HPDE6-E6E7 (cell line): ENCODE data around the gene STRA6.
"Not testable (repeated sequence)": the region's sequence is repeated elsewhere in the genome, so short reads cannot be mapped to it uniquely, and the experiment has no call there.

Experiments used
- DNase-seq: peaks from one replicate; pipeline ENCODE4 v3.0.0; 2011; ENCODE audit warnings: missing footprints; ENCODE audit errors: extremely low spot score

STRA6 gene

DNA sequence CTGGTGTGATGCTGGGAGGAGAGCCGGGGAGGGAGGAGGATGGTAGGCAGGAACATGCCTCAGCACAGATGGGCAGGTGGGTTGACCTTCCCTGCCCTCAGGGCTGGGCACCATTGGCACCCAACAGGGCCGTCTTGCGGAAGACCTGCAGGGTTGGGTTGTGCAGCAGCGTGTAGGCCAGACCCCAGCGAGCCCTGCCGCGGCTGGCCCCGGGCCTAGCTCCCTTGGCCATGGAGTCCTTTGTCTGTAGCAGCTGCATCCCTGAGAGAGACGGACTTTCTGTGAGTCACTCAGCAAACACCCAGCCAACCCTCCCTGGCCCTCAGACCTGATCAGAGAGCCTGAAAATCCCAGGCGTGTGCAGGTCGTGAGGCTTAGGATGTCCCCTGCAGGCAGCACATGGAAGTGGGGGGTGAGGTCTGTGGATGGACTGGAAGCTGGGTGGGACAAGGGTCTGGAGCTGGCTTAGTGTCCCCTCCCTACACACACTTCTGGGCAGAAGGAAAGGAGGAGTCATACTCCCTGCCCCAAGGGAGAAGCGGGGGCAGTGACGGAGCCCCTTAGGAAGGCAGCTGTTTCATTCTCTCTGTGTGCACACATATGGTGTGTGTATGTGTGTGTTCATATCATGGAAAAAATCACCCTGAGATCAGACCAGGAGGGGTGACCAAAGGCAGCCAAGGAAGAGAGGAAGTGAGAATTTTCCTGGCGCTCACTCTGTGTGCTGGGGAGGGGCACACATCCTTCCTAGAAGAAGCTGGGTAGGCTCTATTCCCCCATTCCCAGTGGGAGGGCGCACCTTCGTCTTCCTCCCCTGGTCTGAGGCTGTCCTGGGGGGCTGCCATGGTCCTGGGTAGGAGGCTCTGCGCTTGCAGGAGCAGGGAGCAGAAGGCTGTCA lies 22.4 kb downstream of the STRA6 start:
- no peak for DNase-seq

DNA sequence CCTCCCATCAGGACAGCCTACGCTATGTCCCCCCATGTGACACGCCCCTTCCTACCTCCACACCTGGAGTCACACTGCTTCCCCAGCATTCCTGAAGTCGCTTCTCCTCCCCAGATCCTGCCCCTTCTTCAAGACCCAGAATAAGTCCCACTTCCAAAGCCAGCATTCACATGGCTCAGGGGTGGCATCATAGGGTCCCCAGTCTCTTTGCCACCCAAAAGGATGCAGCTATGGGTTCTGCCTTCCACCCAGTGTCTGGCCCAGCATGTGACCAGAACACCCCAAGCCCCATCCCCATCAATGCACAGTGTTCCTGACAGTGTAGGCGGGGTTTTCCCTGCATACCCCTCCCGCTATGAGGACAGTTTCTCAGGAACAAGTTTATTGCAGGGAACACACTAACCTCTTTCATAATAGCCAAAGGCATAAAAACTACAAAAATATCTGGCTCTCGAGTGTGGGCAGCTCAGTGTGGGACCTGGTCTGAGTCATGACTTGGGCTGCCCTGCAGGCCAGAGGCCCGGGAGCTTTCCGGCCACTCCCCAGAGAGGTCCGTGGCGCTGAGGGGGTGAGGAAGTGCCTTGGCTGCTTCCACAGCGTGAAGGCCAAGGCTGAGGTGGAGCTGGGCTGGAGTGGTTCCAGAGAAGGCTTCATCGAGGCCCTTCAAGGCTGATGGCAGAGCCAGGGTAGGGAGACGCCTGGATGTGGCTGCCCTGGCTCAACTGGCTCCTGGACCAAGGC lies 23.3 kb downstream of the STRA6 start:
- no peak for DNase-seq

DNA sequence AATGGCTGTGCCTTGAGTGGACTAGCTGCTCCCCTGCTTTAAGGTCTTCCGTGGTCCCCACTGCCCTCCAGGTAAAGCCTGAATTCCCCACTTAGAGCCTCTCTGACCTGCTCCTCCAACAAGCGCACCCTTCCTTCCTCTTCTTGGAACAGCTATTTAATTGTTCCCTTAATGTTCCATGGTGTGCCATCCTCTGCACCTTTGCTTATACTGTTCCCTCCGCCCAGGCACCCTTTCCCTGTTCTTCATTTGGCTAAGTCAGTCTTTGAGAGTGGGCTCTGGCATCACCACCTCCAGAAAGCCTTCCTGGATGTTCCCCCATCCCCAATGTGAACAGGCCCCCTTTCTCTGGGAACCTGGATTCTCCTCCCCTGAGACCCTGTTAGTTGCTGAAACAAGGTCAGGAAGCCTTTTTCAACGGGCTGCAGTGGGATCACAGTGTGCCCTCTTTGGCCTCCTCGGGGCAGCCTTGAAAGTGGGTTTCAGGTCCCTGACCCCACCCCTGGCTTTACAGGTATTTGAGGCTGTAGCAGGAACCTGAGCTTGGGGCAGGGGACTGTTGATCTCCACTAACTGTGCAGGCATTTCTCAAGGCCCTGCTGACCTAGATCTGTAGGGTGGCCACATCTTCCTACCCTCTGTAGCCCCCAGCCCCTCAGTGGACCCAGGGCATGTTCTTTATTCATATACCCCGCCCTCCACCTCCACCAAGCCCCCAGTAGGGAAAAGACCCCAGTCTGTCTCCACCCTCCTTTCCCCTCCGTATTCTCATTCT lies 24.1 kb downstream of the STRA6 start:
- DNase-seq, result no peak

DNA sequence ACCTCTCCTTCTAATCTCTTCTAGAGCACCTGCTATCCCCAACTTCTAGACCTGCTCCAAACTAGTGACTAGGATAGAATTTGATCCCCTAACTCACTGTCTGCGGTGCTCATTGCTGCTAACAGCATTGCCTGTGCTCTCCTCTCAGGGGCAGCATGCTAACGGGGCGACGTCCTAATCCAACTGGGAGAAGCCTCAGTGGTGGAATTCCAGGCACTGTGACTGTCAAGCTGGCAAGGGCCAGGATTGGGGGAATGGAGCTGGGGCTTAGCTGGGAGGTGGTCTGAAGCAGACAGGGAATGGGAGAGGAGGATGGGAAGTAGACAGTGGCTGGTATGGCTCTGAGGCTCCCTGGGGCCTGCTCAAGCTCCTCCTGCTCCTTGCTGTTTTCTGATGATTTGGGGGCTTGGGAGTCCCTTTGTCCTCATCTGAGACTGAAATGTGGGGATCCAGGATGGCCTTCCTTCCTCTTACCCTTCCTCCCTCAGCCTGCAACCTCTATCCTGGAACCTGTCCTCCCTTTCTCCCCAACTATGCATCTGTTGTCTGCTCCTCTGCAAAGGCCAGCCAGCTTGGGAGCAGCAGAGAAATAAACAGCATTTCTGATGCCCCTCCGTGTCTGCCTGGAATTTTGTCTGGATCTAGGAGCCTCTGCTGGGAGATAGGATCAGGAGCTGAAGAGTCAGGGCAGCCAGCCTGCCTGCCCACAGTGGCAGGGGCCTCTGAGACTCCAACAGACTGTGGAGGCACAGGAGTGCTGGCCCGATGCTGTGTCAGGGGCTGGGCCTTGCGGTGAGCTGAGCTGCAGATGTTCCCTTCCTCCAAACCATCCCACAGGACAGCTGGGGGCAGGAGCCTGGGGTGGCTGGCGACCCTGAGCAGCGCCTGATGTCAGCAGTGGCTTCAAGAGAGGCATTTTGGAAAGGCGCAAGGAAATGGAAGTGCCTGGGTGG lies 26.0 kb downstream of the STRA6 start:
- no peak for DNase-seq

DNA sequence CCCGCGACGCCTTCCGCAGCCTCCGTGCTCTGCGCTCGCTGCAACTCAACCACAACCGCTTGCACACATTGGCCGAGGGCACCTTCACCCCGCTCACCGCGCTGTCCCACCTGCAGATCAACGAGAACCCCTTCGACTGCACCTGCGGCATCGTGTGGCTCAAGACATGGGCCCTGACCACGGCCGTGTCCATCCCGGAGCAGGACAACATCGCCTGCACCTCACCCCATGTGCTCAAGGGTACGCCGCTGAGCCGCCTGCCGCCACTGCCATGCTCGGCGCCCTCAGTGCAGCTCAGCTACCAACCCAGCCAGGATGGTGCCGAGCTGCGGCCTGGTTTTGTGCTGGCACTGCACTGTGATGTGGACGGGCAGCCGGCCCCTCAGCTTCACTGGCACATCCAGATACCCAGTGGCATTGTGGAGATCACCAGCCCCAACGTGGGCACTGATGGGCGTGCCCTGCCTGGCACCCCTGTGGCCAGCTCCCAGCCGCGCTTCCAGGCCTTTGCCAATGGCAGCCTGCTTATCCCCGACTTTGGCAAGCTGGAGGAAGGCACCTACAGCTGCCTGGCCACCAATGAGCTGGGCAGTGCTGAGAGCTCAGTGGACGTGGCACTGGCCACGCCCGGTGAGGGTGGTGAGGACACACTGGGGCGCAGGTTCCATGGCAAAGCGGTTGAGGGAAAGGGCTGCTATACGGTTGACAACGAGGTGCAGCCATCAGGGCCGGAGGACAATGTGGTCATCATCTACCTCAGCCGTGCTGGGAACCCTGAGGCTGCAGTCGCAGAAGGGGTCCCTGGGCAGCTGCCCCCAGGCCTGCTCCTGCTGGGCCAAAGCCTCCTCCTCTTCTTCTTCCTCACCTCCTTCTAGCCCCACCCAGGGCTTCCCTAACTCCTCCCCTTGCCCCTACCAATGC lies 27.1 kb downstream of the STRA6 start:
- DNase-seq, result no peak

DNA sequence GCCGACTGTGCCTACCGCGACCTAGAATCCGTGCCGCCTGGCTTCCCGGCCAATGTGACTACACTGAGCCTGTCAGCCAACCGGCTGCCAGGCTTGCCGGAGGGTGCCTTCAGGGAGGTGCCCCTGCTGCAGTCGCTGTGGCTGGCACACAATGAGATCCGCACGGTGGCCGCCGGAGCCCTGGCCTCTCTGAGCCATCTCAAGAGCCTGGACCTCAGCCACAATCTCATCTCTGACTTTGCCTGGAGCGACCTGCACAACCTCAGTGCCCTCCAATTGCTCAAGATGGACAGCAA lies 27.7 kb downstream of the STRA6 start:
- DNase-seq, result no peak

DNA sequence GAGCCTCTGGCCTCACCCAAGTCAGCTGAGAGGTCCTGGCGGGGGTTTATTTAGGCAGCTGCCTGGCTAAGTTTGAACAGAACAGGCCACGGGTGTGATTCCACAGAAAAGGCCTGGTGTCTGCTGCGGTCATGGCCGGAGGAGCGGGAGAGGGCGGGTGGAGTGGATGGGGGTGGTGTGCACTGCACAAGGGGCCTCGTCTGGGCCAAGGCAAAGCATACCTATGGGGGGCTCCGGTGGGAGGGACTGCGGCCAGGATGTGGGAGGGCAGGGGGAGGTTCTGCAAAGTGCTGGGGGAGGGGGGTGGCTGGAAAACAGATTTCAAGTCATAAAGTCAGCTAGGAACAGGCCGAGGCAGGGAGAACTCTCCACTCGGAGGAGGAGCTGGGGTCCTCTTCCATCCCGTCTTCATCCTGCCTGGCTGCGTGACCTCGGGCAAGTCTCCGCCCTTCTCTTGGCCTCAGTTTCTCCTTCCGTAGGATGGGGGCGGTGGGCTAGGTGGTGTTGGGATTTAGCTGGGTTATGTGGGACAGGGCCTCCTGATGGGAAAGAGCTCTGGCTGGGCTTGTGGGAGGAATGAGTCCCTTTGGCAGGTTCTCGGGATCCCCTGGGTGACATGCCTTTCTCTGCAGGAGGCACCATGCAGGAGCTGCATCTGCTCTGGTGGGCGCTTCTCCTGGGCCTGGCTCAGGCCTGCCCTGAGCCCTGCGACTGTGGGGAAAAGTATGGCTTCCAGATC lies 28.2 kb downstream of the STRA6 start:
- no peak for DNase-seq

- DNase-seq, result no peak
Measured at GRCh38 chr15:74173380-74174218, 29.0 kb downstream of the STRA6 start, which contains the start of gene ISLR. Gene ISLR (plus strand): TSS chr15:74173710. CDS start chr15:74174859, 1,149 bp downstream.

- no peak for DNase-seq
Measured at GRCh38 chr15:74172701-74173379, 29.7 kb downstream of the STRA6 start.

DNA sequence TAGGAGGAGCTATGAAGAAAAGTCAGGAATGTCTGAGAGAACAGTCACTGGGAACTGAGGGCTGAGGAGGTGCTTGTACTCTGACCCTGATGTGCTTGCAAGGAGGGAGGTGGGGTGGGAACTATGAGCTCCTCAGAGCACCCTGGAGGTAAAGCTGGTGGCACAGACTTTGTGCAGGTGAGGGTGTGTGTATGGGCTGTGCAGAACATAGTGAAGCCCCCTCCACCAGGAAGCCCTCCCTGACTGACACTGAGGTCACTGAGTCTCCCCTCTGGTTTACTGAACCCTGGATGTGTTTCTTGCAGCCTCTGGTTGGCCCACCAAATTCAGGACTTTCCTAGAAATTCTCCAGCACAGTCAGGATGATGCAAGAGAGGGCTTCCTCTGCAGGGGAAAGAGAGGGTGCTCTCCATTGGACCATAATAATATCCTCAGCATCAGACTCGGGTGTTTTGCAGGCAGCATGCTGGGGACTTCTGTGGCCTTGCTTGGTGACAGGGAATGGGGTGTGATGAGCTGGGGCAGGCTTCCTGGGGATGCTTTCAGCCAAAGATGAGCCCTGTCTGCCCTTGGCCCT lies 30.5 kb downstream of the STRA6 start:
- DNase-seq, result no peak

DNA sequence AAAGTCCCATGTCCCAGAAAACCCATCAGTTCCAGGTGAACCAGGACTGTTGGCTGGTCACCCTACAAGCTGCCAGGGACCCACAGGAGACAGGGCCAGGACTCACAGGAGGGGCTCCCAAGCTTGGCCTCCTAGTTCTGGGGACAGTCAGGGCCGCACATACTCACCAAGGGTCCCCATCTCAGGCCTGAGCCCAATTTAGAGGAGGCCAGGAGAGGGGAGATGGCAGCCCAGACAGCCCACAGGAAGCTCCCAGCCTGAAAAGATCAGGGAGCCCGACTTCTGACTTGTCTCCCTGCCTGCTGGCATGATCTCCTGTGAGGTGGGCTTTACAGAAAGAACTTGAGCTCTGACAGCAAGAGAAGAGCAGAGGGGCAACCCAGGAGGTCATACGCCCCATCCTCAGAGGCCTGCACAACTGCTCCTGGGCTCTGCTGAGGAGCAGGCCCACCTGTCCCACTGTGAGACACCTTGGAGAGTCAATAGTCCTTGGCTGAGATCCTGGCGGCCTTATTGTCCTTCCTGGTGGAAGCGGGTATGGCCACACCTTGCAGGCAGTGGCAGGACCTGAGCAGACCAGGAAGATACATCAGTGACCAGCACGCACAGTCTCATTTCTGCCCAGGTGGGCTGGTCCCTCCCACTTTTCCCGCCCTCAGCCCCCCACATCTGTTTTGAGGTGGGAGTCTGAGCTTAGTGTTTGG lies 31.6 kb downstream of the STRA6 start:
- no peak for DNase-seq

DNA sequence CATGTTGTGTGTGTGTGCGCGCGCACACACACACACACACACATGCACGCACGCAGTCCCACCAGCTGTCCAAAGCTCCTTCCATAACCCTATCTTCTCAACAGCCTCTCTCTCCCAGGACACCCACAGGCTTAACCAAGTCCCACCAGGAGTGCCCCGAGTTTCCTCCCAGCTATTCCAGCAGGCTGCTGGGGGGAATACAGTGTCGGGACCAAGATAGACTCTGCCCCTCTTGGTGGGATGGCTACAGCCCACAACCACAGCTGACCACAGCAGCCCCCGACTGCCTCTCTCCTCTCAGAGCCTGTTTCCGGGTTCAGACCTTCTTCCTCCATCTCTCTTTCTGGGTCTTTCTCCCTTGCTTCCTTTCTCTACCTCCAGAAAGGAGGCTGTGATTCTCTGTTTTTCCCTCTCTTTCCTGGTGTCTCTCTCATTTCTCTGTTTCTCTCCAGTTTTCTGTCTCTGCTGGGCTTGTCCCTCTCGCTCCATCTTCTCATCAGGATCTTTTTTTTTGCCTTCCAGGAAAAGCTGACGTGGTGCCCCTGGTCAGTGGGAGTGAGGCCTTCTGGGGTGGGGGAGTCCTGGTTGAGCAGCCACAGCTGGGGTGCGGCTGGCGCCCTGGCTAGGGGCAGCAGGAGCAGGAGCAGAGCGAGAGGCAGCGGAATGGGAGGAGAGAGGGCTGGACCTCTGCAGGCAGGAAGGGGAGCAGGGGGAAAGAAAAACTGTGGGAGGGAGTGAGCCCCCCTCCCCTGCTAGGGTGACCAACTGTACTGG lies 32.3 kb downstream of the STRA6 start:
- no peak for DNase-seq

DNA sequence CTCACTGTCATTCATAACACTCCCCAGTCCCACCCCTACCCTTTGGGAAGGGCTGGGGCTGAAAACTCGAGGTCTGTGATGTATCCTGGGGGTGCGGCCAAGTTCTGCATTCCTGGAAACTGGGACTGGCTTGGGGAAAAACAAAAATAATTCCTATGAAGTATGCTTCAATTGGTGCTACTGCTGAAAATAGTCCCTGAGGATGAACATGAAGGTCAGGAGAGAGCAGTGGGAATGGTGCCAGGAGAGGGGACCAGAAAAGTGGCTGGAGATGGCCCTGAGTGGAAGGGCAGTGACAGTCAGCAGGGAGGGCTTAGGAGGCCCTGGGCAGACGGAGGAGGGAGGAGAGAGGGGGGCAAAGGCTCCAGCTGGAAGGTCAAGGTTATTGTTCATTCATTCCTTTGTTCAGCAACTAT lies 33.9 kb downstream of the STRA6 start:
- no peak for DNase-seq

- DNase-seq, result no peak
Measured at GRCh38 chr15:74167891-74168331, 34.7 kb downstream of the STRA6 start.

GRCh38 chr15:74165461-74165860 lies 37.1 kb downstream of the STRA6 start:
- no peak for DNase-seq

DNA sequence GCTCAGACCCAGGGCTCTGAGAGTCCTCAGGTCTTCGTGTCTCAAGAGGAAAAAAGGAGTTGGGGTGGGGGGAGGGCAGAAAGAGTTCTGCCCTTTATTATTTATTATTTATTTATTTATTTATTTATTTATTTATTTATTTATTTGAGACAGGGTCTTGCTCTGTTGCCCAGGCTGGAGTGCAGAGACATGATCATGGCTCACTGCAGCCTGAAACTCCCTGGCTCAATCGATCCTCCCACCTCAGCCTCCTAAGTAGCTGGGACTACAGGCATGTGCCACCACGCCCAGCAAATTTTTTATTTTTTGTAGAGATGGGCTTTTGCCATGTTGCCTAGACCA lies 40.4 kb downstream of the STRA6 start:
- not testable (repeated sequence) for DNase-seq
